ENCODE results near the gene ATP6V1B1. TPM values are rescaled to one million over a fixed set of nuclear protein-coding genes. Genes with fewer than 3 reads are reported as not detected.

The ATP6V1B1 gene
- total RNA-seq, 2 donors from 2014 or later, result 0.85 to 0.89 TPM

Other genes starting within 250 kb of the ATP6V1B1 start
- gene ADD2, start 167.7 kb upstream of the ATP6V1B1 start, total RNA-seq, result 1 to 10 TPM; 2.2 to 2.8 TPM
- gene FIGLA, start 145.3 kb upstream of the ATP6V1B1 start, total RNA-seq, result not detected
- gene CLEC4F, start 115.3 kb upstream of the ATP6V1B1 start, total RNA-seq, result under 1 TPM; 0.12 to 0.21 TPM
- gene CD207, start 100.1 kb upstream of the ATP6V1B1 start, total RNA-seq, result under 1 TPM in 1 of 2 donors, not detected in 1; 0.24 TPM
- gene VAX2, start 35.3 kb upstream of the ATP6V1B1 start, total RNA-seq, result under 1 TPM; 0.47 to 0.81 TPM
- gene ANKRD53, start 42.7 kb downstream of the ATP6V1B1 start, total RNA-seq, result 1 to 10 TPM; 1.8 to 2.3 TPM
- 10 to 100 TPM; 54.8 to 60.4 TPM for gene TEX261, start 59.0 kb downstream of the ATP6V1B1 start, total RNA-seq
- gene NAGK, start 132.7 kb downstream of the ATP6V1B1 start, total RNA-seq, result 10 to 100 TPM; 54.5 to 66.4 TPM
- gene MCEE, start 194.3 kb downstream of the ATP6V1B1 start, total RNA-seq, result 10 to 100 TPM; 26.6 to 31.7 TPM
- 10 to 100 TPM; 18.3 to 29.6 TPM for gene MPHOSPH10, start 194.7 kb downstream of the ATP6V1B1 start, total RNA-seq